Body of pancreas (tissue), 4 donors: ENCODE data around the gene LRRFIP2. TPM values are rescaled to one million over a fixed set of nuclear protein-coding genes. Genes with fewer than 3 reads are reported as not detected.
A peak's percentile ranks its signal among the peaks of the same experiment; 100 is the strongest.

Source experiments
- ATAC-seq: fragments of 150-250 bp; one replicate; pipeline ENCODE4 v1.9.1; 2016
- DNase-seq, 4 donors: peaks; one replicate each; pipeline ENCODE4 v3.0.0-alpha.2; 2019
- H3K27ac ChIP-seq, 4 donors: fragments of 200-600 bp; sonication (generic); 1 replicate in 3 of 4; 2 replicates in 1 of 4; pipeline versions ENCODE4 v1.5.1 to v1.6.1; 2016 to 2019; ENCODE audit warnings: mild to moderate bottlenecking in 1 of 4, mixed read lengths in 1 of 4, moderate library complexity in 1 of 4
- H3K27me3 ChIP-seq, 2 donors: fragments of 200-600 bp; sonication (generic); one replicate each; pipeline ENCODE4 v1.6.0; 2016; ENCODE audit warnings: mild to moderate bottlenecking in 1 of 2
- H3K36me3 ChIP-seq, 2 donors: fragments of 200-600 bp; sonication (generic); replicated peaks in 1 of 2; 2 replicates each; pipeline ENCODE4 v1.5.1; 2016; ENCODE audit warnings: low read depth in 2 of 2; ENCODE audit not compliant: insufficient read depth in 1 of 2
- H3K4me1 ChIP-seq: fragments of 200-600 bp; sonication (generic); one replicate; pipeline ENCODE4 v1.6.0; 2016
- H3K4me3 ChIP-seq, 2 donors: fragments of 200-600 bp; sonication (generic); 1 replicate in 1 of 2; 2 replicates in 1 of 2; pipeline ENCODE4 v1.5.1; 2016 to 2019
- H3K9me3 ChIP-seq, 3 donors: fragments of 200-600 bp; sonication (generic); 1 replicate in 2 of 3; 2 replicates in 1 of 3; pipeline ENCODE4 v1.5.1; 2016
- POLR2A ChIP-seq, 3 donors: fragments of 450-650 bp; IDR thresholded peaks; one replicate each; pipeline ENCODE4 v1.6.1; 2016; ENCODE audit warnings: antibody characterized with exemption in 3 of 3, mild to moderate bottlenecking in 2 of 3
- WGBS, 2 donors: methylation state at CpG; one replicate each; pipeline ENCODE4 v1.1.5; 2017; 5-methylcytosine and 5-hydroxymethylcytosine counted together
- intact Hi-C: fragments of 100-400 bp; cut with DNase I; formaldehyde crosslinking; loops from one replicate; pipeline ENCODE4 v1.15.1; 2023
- total RNA-seq, 2 donors: library from RNA; depleted of rRNA; stranded (reverse); fragments of >200 nt; gene quantifications; one replicate each; pipeline ENCODE4 v1.1.0, GENCODE V29; 2016
- TF ChIP-seq, protein P1 (sequence below), 7 experiments: fragments of 450-650 bp in 4 of 7; fragments of 200-600 bp in 3 of 7; sonication (generic) in 3 of 7; IDR thresholded peaks; one replicate each; pipeline ENCODE4 v1.5.1; 2016 to 2019; ENCODE audit warnings: antibody characterized with exemption in 7 of 7

Gene LRRFIP2
- total RNA-seq, 2 donors from 2014 or later: 23.4 to 56.6 TPM

- H3K36me3 ChIP-seq: peaks cover 0 to 2% of the 10 kb centered on the region in 2 donors
- no peak overlapping the region for H3K4me3 ChIP-seq
- peaks cover 23% of the 10 kb centered on the region for H3K4me1 ChIP-seq
- intact Hi-C loops: no loop called here
- H3K27ac ChIP-seq: no peak overlapping the region
- H3K27me3 ChIP-seq: no peaks in the 10 kb centered on the region
- ATAC-seq (no peak), DNase-seq (no peak)
- no peak for TF ChIP-seq POLR2A (IDR thresholded peaks at IDR 0.05)
- TF ChIP-seq, protein P1, sequence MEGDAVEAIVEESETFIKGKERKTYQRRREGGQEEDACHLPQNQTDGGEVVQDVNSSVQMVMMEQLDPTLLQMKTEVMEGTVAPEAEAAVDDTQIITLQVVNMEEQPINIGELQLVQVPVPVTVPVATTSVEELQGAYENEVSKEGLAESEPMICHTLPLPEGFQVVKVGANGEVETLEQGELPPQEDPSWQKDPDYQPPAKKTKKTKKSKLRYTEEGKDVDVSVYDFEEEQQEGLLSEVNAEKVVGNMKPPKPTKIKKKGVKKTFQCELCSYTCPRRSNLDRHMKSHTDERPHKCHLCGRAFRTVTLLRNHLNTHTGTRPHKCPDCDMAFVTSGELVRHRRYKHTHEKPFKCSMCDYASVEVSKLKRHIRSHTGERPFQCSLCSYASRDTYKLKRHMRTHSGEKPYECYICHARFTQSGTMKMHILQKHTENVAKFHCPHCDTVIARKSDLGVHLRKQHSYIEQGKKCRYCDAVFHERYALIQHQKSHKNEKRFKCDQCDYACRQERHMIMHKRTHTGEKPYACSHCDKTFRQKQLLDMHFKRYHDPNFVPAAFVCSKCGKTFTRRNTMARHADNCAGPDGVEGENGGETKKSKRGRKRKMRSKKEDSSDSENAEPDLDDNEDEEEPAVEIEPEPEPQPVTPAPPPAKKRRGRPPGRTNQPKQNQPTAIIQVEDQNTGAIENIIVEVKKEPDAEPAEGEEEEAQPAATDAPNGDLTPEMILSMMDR (IDR thresholded peaks at IDR 0.05): no peak
- no peaks in the 10 kb centered on the region for H3K9me3 ChIP-seq
These were observed 74.9 kb downstream of the LRRFIP2 start for GRCh38 chr3:37099469-37099868.

DNA sequence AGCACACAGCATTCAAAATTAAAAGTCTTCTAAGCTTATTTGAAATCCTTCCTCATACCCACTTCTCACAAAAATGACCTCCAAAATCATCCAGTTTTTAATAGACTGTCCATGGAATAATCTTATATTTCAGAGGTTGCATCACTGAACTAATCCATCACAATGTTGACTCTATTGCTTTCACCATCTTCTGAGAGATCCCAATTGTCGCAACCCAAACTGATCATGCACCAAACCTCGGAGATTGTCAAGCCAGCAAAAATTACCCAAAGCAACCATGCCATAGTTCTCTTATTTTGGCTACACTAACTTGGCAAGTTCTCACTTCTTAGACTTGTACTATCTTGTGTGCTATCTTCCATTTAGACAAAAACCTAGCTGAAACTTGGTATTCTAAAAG is 75.5 kb downstream of the LRRFIP2 start:
- no peak for TF ChIP-seq POLR2A (IDR thresholded peaks at IDR 0.05)
- TF ChIP-seq, protein P1 (IDR thresholded peaks at IDR 0.05): no peak
- intact Hi-C loops: no loop called here
- no peak overlapping the region for H3K27ac ChIP-seq
- ATAC-seq (no peak), DNase-seq (no peak)
- no peak overlapping the region for H3K4me3 ChIP-seq
- peaks cover 0 to 2% of the 10 kb centered on the region in 2 donors for H3K36me3 ChIP-seq
- no peaks in the 10 kb centered on the region for H3K27me3 ChIP-seq
- 96 to 98% methylated on average over 2 of the region's 2 CpGs for WGBS, 2 donors
- H3K4me1 ChIP-seq: peaks cover 23% of the 10 kb centered on the region
- no peaks in the 10 kb centered on the region for H3K9me3 ChIP-seq

DNA sequence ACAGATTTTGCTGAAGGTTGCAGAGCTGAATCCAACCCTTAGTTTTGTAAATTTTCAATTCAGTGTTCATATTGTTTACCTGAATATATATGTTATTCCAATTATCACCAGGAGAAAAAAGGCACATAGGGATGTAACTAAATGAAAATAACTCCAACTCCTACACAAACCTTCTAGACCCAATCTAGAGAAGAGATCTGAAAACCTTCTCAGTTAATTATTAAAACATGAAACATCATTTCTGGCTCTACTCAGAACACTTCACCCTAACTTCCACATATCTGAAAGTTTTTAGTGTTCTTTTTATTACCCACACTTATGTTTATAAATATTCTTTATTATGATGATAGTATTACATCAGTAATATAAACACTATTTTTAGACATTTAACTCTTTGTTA is 76.6 kb downstream of the LRRFIP2 start:
- Histone ChIP-seq H3K9me3 (no peaks in the 10 kb centered on the region), H3K27me3 (no peaks in the 10 kb centered on the region), H3K4me3 (no peak overlapping the region), H3K36me3 (peaks cover 0 to 2% of the 10 kb centered on the region in 2 donors), H3K27ac (no peak overlapping the region), H3K4me1 (peaks cover 18% of the 10 kb centered on the region)
- DNase-seq: no peak
- intact Hi-C loops: no loop called here
- TF ChIP-seq POLR2A (IDR thresholded peaks at IDR 0.05): no peak
- TF ChIP-seq, protein P1 (IDR thresholded peaks at IDR 0.05): no peak
- ATAC-seq: no peak

- H3K4me3 ChIP-seq: no peak overlapping the region
- no peaks in the 10 kb centered on the region for H3K27me3 ChIP-seq
- no peak for DNase-seq
- 9 to 14% methylated on average over 1 of the region's 1 CpG for WGBS, 2 donors
- peaks cover 0 to 2% of the 10 kb centered on the region in 2 donors for H3K36me3 ChIP-seq
- H3K27ac ChIP-seq: peak overlapping the region in 1 of 4 donors; percentile 19
- ATAC-seq: peak; percentile 21
- intact Hi-C loops: no loop called here
- H3K4me1 ChIP-seq: peaks cover 18% of the 10 kb centered on the region
- no peaks in the 10 kb centered on the region for H3K9me3 ChIP-seq
- TF ChIP-seq POLR2A (IDR thresholded peaks at IDR 0.05): no peak
- TF ChIP-seq, protein P1 (IDR thresholded peaks at IDR 0.05): no peak
These were observed 77.4 kb downstream of the LRRFIP2 start for GRCh38 chr3:37096975-37097374.

GRCh38 chr3:37096288-37096687 is 78.1 kb downstream of the LRRFIP2 start:
- H3K36me3 ChIP-seq: peaks cover 0 to 4% of the 10 kb centered on the region in 2 donors
- 39 to 41% methylated on average over 1 of the region's 1 CpG for WGBS, 2 donors
- H3K27ac ChIP-seq: peak overlapping the region in 1 of 4 donors; percentile 19
- no peaks in the 10 kb centered on the region for H3K27me3 ChIP-seq
- H3K4me3 ChIP-seq: no peak overlapping the region
- intact Hi-C loops: no loop called here
- peaks cover 18% of the 10 kb centered on the region for H3K4me1 ChIP-seq
- no peaks in the 10 kb centered on the region for H3K9me3 ChIP-seq
- ATAC-seq (no peak), DNase-seq (no peak)
- TF ChIP-seq POLR2A (IDR thresholded peaks at IDR 0.05): no peak
- TF ChIP-seq, protein P1 (IDR thresholded peaks at IDR 0.05): no peak
